BJ (cell line): Measurements from ENCODE around the gene SPECC1L. TPM values are rescaled to one million over a fixed set of nuclear protein-coding genes. Genes with fewer than 3 reads are reported as not detected.
"Not testable (repeated sequence)": the region's sequence is repeated elsewhere in the genome, so short reads cannot be mapped to it uniquely, and the experiment has no call there.

ENCODE experiments used
- CTCF ChIA-PET: fragments of 350-600 bp; formaldehyde crosslinking; extraction: SDS; loops from one replicate; lab custom pipeline; 2021; ENCODE audit warnings: antibody characterized with exemption, inconsistent platforms; lab: Yijun Ruan, JAX
- POLR2A ChIA-PET: fragments of 300-600 bp; sonication (Branson Sonifier 250); formaldehyde crosslinking; extraction: SDS; loops from one replicate; lab custom pipeline; 2021; ENCODE audit warnings: antibody characterized with exemption; lab: Charles Lee
- DNase-seq: peaks from one replicate; pipeline ENCODE4 v3.0.0-alpha.2; 2011; ENCODE audit warnings: low read depth
- H3K27me3 ChIP-seq: 2 replicates; pipeline ENCODE4 v1.6.0; 2011; ENCODE audit warnings: low read length; ENCODE audit not compliant: control insufficient read depth, insufficient read depth
- H3K36me3 ChIP-seq: 2 replicates; pipeline ENCODE4 v1.5.1; 2011; ENCODE audit warnings: low read length; ENCODE audit not compliant: control insufficient read depth, insufficient read depth
- H3K4me3 ChIP-seq: 2 replicates; pipeline ENCODE4 v1.5.1; 2011; ENCODE audit warnings: low read depth, mild to moderate bottlenecking, control low read depth, low read length
- CTCF ChIP-seq: IDR thresholded peaks from 2 replicates; pipeline ENCODE4 v1.5.1; 2011; ENCODE audit warnings: low read depth, mild to moderate bottlenecking, control low read depth, inconsistent platforms, low read length, moderate library complexity; ENCODE audit not compliant: insufficient read depth
- polyA plus RNA-seq: library from polyadenylated mRNA; depleted of rRNA; stranded (reverse); fragments of >200 nt; gene quantifications from 2 replicates; pipeline ENCODE4 v1.2.3, GENCODE V29; 2011

SPECC1L gene
- polyA plus RNA-seq, 1 experiment, result 35.1 TPM

- Histone ChIP-seq H3K36me3 (no peaks in the 10 kb centered on the region), H3K27me3 (no peaks in the 10 kb centered on the region), H3K4me3 (no peak overlapping the region; the same call in 1 of the 2 replicates)
- TF ChIP-seq CTCF, result no peak
- POLR2A ChIA-PET, result no interaction called here
- no peak for DNase-seq
- CTCF ChIA-PET, result interaction anchor here (0.6 to 7.3 kb wide), 4 partner anchors 10 to 53 kb away, joined by 4 to 92 read pairs (median 5); no protein-coding TSS in a partner anchor
Observed at GRCh38 chr22:24244144-24244787, 26.4 kb upstream of the SPECC1L start.

- CTCF ChIA-PET, result interaction anchor here (1.4 to 7.3 kb wide), 4 partner anchors 10 to 64 kb away, joined by 3 to 92 read pairs (median 4); no protein-coding TSS in a partner anchor
- H3K36me3 ChIP-seq, H3K27me3 ChIP-seq, H3K4me3 ChIP-seq, POLR2A ChIA-PET, DNase-seq: not testable (repeated sequence)
Observed at GRCh38 chr22:24245030-24245431, 25.6 kb upstream of the SPECC1L start, which contains the start of gene GGT5. Gene GGT5 (minus strand): TSS chr22:24245082. CDS start chr22:24244725, 357 bp downstream.

GRCh38 chr22:24245584-24246561, 24.8 kb upstream of the SPECC1L start:
- POLR2A ChIA-PET, result interaction anchor here (0.6 kb wide), 1 partner anchor 57 kb away, joined by 4 read pairs; no protein-coding TSS in a partner anchor
- CTCF ChIA-PET, result interaction anchor here (1.4 to 7.3 kb wide), 4 partner anchors 11 to 65 kb away, joined by 3 to 92 read pairs (median 4); no protein-coding TSS in a partner anchor
- H3K27me3 ChIP-seq, DNase-seq, H3K36me3 ChIP-seq, H3K4me3 ChIP-seq: not testable (repeated sequence)

- DNase-seq, result no peak
- POLR2A ChIA-PET, result interaction anchor here (0.6 kb wide), 1 partner anchor 58 kb away, joined by 3 read pairs; no protein-coding TSS in a partner anchor
- CTCF ChIA-PET, result interaction anchor here (0.7 to 7.3 kb wide), 10 partner anchors 13 to 151 kb away, joined by 3 to 92 read pairs (median 6); no protein-coding TSS in a partner anchor
- Histone ChIP-seq H3K36me3 (no peaks in the 10 kb centered on the region), H3K4me3 (no peak overlapping the region), H3K27me3 (no peaks in the 10 kb centered on the region)
- TF ChIP-seq CTCF, result no peak
Observed at GRCh38 chr22:24247011-24247507, 23.6 kb upstream of the SPECC1L start.

GRCh38 chr22:24247564-24248344, 22.9 kb upstream of the SPECC1L start:
- no peaks in the 10 kb centered on the region for H3K27me3 ChIP-seq
- CTCF ChIA-PET, result interaction anchor here (0.6 to 7.3 kb wide), 11 partner anchors 14 to 306 kb away, joined by 3 to 92 read pairs (median 6); no protein-coding TSS in a partner anchor
- H3K4me3 ChIP-seq, result no peak overlapping the region
- POLR2A ChIA-PET, result interaction anchor here (0.6 kb wide), 1 partner anchor 58 kb away, joined by 3 read pairs; no protein-coding TSS in a partner anchor
- peak; percentile 82 for DNase-seq
- H3K36me3 ChIP-seq, result no peaks in the 10 kb centered on the region
- peak; percentile 91 for TF ChIP-seq CTCF

- H3K27me3 ChIP-seq, DNase-seq, H3K36me3 ChIP-seq, H3K4me3 ChIP-seq, POLR2A ChIA-PET: not testable (repeated sequence)
- CTCF ChIA-PET, result interaction anchor here (1.4 to 7.3 kb wide), 4 partner anchors 52 to 62 kb away, joined by 6 to 92 read pairs (median 12); no protein-coding TSS in a partner anchor
Observed at GRCh38 chr22:24248611-24249010, 22.0 kb upstream of the SPECC1L start.

- POLR2A ChIA-PET, H3K4me3 ChIP-seq, CTCF ChIA-PET, DNase-seq, H3K36me3 ChIP-seq, H3K27me3 ChIP-seq: not testable (repeated sequence)
Observed at GRCh38 chr22:24249413-24249812, 21.2 kb upstream of the SPECC1L start.

- POLR2A ChIA-PET, CTCF ChIA-PET, H3K27me3 ChIP-seq, H3K4me3 ChIP-seq, H3K36me3 ChIP-seq, DNase-seq: not testable (repeated sequence)
Observed at GRCh38 chr22:24251286-24251685, 19.3 kb upstream of the SPECC1L start.
